ENCODE measurements around the gene EPB41L4A.

Gene EPB41L4A

GRCh38 chr5:112283943-112284929, 134.8 kb downstream of the EPB41L4A start:
- H3K27ac Mint-ChIP-seq, result no peak overlapping the region
- no peaks in the 10 kb centered on the region for H3K9me3 Mint-ChIP-seq (ENCODE audit: low read depth)
- no peak overlapping the region for H3K4me3 Mint-ChIP-seq
- peaks cover 1% of the 10 kb centered on the region for H3K27me3 Mint-ChIP-seq
- no peaks in the 10 kb centered on the region for H3K36me3 Mint-ChIP-seq
- no peaks in the 10 kb centered on the region for H3K4me1 Mint-ChIP-seq (ENCODE audit: low read depth)

- Mint-ChIP-seq H3K36me3 (no peaks in the 10 kb centered on the region), H3K9me3 (ENCODE audit: low read depth) (no peaks in the 10 kb centered on the region), H3K4me1 (ENCODE audit: low read depth) (no peaks in the 10 kb centered on the region), H3K27ac (no peak overlapping the region), H3K27me3 (peaks cover 1% of the 10 kb centered on the region), H3K4me3 (no peak overlapping the region)
These were observed 136.0 kb downstream of the EPB41L4A start for GRCh38 chr5:112283034-112283582.

DNA sequence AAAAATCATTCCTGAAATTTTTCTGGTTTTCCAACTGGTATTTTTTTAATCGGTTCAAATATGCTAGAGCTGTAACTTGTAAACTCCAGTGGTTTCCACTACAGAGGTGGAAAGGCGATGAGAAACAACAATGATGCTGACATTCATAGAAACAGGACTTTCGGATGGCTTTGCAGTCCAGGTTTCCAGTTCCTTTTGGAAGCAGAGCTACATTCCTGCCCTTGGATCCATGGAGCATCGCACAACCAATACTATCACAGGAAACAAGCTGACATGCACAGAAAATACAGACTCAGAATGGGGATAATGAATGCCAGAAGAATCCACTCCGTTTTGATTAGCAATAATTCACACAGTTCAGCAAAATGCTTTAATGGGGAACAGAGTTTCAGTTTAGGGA, 140.0 kb downstream of the EPB41L4A start:
- Mint-ChIP-seq H3K4me3 (no peak overlapping the region), H3K27ac (no peak overlapping the region), H3K27me3 (peaks cover 1% of the 10 kb centered on the region), H3K36me3 (no peaks in the 10 kb centered on the region), H3K4me1 (ENCODE audit: low read depth) (no peaks in the 10 kb centered on the region), H3K9me3 (ENCODE audit: low read depth) (no peaks in the 10 kb centered on the region)

GRCh38 chr5:112276991-112277390, 142.1 kb downstream of the EPB41L4A start:
- no peaks in the 10 kb centered on the region for H3K4me1 Mint-ChIP-seq (ENCODE audit: low read depth)
- H3K4me3 Mint-ChIP-seq, result no peak overlapping the region
- H3K9me3 Mint-ChIP-seq (ENCODE audit: low read depth), result no peaks in the 10 kb centered on the region
- H3K36me3 Mint-ChIP-seq, result no peaks in the 10 kb centered on the region
- peaks cover under 1% of the 10 kb centered on the region for H3K27me3 Mint-ChIP-seq
- no peak overlapping the region for H3K27ac Mint-ChIP-seq

- H3K27me3 Mint-ChIP-seq, result no peaks in the 10 kb centered on the region
- no peak overlapping the region for H3K4me3 Mint-ChIP-seq
- H3K27ac Mint-ChIP-seq, result no peak overlapping the region
- no peaks in the 10 kb centered on the region for H3K36me3 Mint-ChIP-seq
- H3K4me1 Mint-ChIP-seq (ENCODE audit: low read depth), result no peaks in the 10 kb centered on the region
- H3K9me3 Mint-ChIP-seq (ENCODE audit: low read depth), result no peaks in the 10 kb centered on the region
These were observed 143.4 kb downstream of the EPB41L4A start for GRCh38 chr5:112275671-112276070.

DNA sequence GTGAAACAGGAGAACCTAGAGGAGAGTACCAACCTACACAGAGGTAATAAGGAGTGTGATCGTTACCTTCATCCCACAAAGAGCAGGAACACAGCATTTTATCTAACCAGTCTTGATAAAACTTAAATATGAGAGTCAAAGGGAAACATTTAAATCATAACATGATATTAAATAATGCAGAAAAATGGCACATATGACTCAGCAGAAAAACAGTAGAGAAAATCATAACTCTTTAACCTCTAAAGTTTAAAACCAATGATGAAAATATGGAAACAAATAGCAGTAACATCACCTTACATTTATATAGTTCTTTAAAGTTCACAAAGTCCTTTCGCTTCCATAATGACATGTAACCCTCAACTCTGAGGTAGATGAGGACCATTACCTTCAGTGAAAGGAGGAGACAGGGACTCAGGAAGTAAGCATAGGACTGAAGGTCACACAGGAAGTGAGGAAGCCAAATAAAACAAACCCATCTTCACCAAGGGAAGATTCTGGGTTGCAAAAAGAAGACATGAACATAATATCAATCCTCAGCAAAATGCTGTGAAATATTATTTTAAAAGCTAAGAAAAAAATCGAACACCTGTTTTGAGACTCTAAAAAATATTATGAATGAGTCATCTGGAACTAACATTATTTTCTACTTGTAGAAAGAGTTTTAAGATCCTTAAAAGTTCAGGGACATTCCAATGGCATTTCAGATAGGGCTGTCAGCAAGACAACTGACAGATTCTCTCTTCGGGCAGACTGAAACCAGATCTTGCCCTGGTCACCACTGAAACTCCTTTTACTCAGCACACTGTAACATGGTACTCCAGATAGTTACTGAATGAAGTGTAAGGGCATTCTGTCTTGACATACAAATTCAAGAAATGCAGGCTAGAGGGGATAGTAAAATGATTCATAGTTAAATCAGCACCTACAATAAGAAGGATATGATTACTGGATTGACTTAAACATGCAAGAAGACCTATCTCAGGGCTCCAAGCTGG, 148.5 kb downstream of the EPB41L4A start:
- no peaks in the 10 kb centered on the region for H3K9me3 Mint-ChIP-seq (ENCODE audit: low read depth)
- H3K27me3 Mint-ChIP-seq, result peaks cover 5% of the 10 kb centered on the region
- no peaks in the 10 kb centered on the region for H3K4me1 Mint-ChIP-seq (ENCODE audit: low read depth)
- no peak overlapping the region for H3K4me3 Mint-ChIP-seq
- no peak overlapping the region for H3K27ac Mint-ChIP-seq
- no peaks in the 10 kb centered on the region for H3K36me3 Mint-ChIP-seq

DNA sequence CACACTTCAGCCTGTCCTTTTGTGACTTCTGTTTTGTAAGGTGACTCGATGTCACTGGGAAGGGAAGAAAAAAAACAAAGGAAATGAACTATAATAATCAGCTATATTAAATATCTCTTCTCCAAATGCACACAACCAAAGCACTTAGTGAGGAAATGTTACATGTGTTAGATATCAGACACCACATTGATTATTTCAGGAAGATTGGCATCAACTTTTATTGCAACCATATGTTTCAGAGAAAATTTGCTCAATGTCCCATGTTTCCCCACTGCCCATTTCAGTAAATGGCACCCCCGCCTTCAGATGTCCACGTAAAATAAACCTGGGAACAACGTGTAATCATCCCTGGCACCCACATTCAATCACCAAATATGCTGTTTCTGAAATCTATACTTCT, 151.8 kb downstream of the EPB41L4A start:
- no peak overlapping the region for H3K27ac Mint-ChIP-seq
- no peaks in the 10 kb centered on the region for H3K4me1 Mint-ChIP-seq (ENCODE audit: low read depth)
- H3K9me3 Mint-ChIP-seq (ENCODE audit: low read depth), result no peaks in the 10 kb centered on the region

DNA sequence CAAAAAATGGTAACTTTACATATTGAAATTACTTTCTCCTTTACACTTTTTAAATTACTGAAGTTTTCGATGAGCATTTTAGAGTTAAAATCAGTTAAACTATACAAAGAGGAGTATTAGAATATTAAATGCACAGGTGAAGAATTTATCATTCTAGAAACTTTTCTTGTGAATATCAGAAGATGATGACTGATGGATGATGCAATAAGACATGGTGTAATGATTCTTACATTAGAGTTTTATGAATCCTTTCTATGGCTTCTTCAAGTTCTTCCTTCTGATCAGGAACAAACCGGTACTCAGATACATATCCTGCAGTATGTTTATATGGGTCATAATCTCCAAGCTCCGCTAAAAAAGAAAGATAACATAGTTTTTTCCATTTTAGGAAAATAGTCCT, 154.4 kb downstream of the EPB41L4A start:
- Mint-ChIP-seq H3K4me1 (ENCODE audit: low read depth) (no peaks in the 10 kb centered on the region), H3K27me3 (peaks cover 10% of the 10 kb centered on the region), H3K4me3 (no peak overlapping the region), H3K36me3 (no peaks in the 10 kb centered on the region), H3K27ac (no peak overlapping the region), H3K9me3 (ENCODE audit: low read depth) (no peaks in the 10 kb centered on the region)

More for the DNA sequence above, 151.8 kb downstream of the EPB41L4A start:
- Mint-ChIP-seq H3K4me3 (no peak overlapping the region), H3K36me3 (no peaks in the 10 kb centered on the region), H3K27me3 (peaks cover 6% of the 10 kb centered on the region)

GRCh38 chr5:112264151-112264550, 154.9 kb downstream of the EPB41L4A start:
- Mint-ChIP-seq H3K27me3 (peaks cover 10% of the 10 kb centered on the region), H3K4me3 (no peak overlapping the region), H3K9me3 (ENCODE audit: low read depth) (no peaks in the 10 kb centered on the region), H3K27ac (no peak overlapping the region), H3K4me1 (ENCODE audit: low read depth) (no peaks in the 10 kb centered on the region), H3K36me3 (no peaks in the 10 kb centered on the region)

DNA sequence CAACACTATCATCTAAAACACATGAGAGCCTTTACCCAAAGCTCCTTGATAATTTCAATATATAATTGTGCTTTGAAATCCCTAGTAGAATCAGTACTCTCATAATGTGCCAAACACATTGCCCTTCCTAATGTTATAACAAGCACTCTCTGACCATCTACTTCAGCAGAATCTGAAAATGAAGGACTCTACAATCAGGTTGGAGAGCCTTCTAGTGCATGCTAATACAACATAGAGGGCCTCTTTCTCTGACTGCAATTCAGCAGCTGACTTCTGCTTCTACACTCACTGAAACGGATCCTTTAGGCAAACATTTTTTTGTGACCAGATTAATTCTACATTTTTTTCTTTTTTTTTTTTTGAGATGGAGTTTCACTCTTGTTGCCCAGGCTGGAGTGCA, 155.6 kb downstream of the EPB41L4A start:
- H3K9me3 Mint-ChIP-seq (ENCODE audit: low read depth), result no peaks in the 10 kb centered on the region
- H3K4me3 Mint-ChIP-seq, result no peak overlapping the region
- H3K36me3 Mint-ChIP-seq, result no peaks in the 10 kb centered on the region
- no peak overlapping the region for H3K27ac Mint-ChIP-seq
- H3K27me3 Mint-ChIP-seq, result peaks cover 10% of the 10 kb centered on the region
- H3K4me1 Mint-ChIP-seq (ENCODE audit: low read depth), result no peaks in the 10 kb centered on the region

DNA sequence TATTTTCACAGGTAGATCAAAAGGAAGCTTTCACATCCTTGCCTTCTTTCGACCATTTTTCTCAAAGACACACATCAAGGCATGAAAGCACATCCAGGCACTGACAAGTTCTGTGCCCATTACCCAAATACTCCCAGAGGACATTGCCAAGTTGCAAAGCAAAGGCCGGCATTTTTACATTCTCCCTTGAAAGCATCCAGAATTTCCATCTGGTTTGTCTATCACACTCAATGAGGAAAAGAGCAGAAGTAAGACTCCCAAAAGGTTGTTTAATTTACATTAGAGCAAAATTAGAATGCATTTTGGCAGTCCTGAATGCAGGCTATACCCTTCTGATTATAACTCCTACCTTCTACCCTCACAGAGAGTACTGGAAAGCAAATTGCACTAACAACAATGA, 160.5 kb downstream of the EPB41L4A start:
- Mint-ChIP-seq H3K4me3 (no peak overlapping the region), H3K27ac (no peak overlapping the region), H3K9me3 (ENCODE audit: low read depth) (no peaks in the 10 kb centered on the region), H3K36me3 (no peaks in the 10 kb centered on the region), H3K4me1 (ENCODE audit: low read depth) (no peaks in the 10 kb centered on the region), H3K27me3 (peaks cover 5% of the 10 kb centered on the region)

- peaks cover 5% of the 10 kb centered on the region for H3K27me3 Mint-ChIP-seq
- H3K4me3 Mint-ChIP-seq, result no peak overlapping the region
- H3K36me3 Mint-ChIP-seq, result no peaks in the 10 kb centered on the region
- no peak overlapping the region for H3K27ac Mint-ChIP-seq
- no peaks in the 10 kb centered on the region for H3K4me1 Mint-ChIP-seq (ENCODE audit: low read depth)
- no peaks in the 10 kb centered on the region for H3K9me3 Mint-ChIP-seq (ENCODE audit: low read depth)
These were observed 161.1 kb downstream of the EPB41L4A start for GRCh38 chr5:112257976-112258375.

- Mint-ChIP-seq H3K27ac (no peak overlapping the region), H3K4me1 (ENCODE audit: low read depth) (no peaks in the 10 kb centered on the region), H3K9me3 (ENCODE audit: low read depth) (no peaks in the 10 kb centered on the region), H3K4me3 (no peak overlapping the region), H3K27me3 (peaks cover 5% of the 10 kb centered on the region), H3K36me3 (no peaks in the 10 kb centered on the region)
These were observed 162.1 kb downstream of the EPB41L4A start for GRCh38 chr5:112257005-112257404.

GRCh38 chr5:112254303-112254702, 164.8 kb downstream of the EPB41L4A start:
- peaks cover 2% of the 10 kb centered on the region for H3K27me3 Mint-ChIP-seq
- no peak overlapping the region for H3K27ac Mint-ChIP-seq

More at GRCh38 chr5:112254303-112254702, 164.8 kb downstream of the EPB41L4A start:
- Mint-ChIP-seq H3K4me3 (no peak overlapping the region), H3K9me3 (ENCODE audit: low read depth) (no peaks in the 10 kb centered on the region), H3K36me3 (no peaks in the 10 kb centered on the region), H3K4me1 (ENCODE audit: low read depth) (no peaks in the 10 kb centered on the region)
